Retinal pigment epithelial cell (primary cell): ENCODE measurements around the gene CUL4A.
A peak's percentile ranks its signal among the peaks of the same experiment; 100 is the strongest.

ENCODE experiments used
- DNase-seq: peaks from one replicate; pipeline ENCODE4 v3.0.0-alpha.2; 2010; ENCODE audit warnings: low read depth
- H3K4me3 ChIP-seq: 2 replicates; pipeline ENCODE4 v1.5.1; 2011; ENCODE audit warnings: mild to moderate bottlenecking, low read length, control low read depth, moderate library complexity
- CTCF ChIP-seq: conservative IDR thresholded peaks from 2 replicates; pipeline ENCODE4 v1.5.1; 2011; ENCODE audit warnings: low read depth, low read length, control low read depth, inconsistent platforms

Gene CUL4A

GRCh38 chr13:113208421-113209335, 735 bp upstream of the CUL4A start, which contains the start of gene PCID2:
Gene PCID2, minus strand, starts transcription at chr13:113208669. Its CDS starts 35 bp downstream, at chr13:113208634.
- peak; percentile 61 for DNase-seq

GRCh38 chr13:113209759-113210421, 477 bp downstream of the CUL4A start:
- peak; percentile 46 for DNase-seq
- no peak for TF ChIP-seq CTCF
- peak overlapping the region; percentile 67 for H3K4me3 ChIP-seq

More at GRCh38 chr13:113208421-113209335, 735 bp upstream of the CUL4A start, which contains the start of gene PCID2:
- no peak for TF ChIP-seq CTCF
- peak within 1 kb of the TSS; percentile 83 for H3K4me3 ChIP-seq

- DNase-seq: no peak
- TF ChIP-seq CTCF: no peak
- peak overlapping the region; percentile 67 for H3K4me3 ChIP-seq
These were observed 1.4 kb downstream of the CUL4A start for GRCh38 chr13:113210833-113211232.

- DNase-seq: no peak
- TF ChIP-seq CTCF: peak; percentile 7
- no peak overlapping the region for H3K4me3 ChIP-seq
These were observed 2.4 kb downstream of the CUL4A start for GRCh38 chr13:113211774-113212173.

GRCh38 chr13:113216254-113217048, 7.0 kb downstream of the CUL4A start:
- DNase-seq: peak; percentile 40
- H3K4me3 ChIP-seq: no peak overlapping the region

GRCh38 chr13:113218586-113218985, 9.2 kb downstream of the CUL4A start:
- TF ChIP-seq CTCF: no peak
- H3K4me3 ChIP-seq: no peak overlapping the region
- no peak for DNase-seq

More at GRCh38 chr13:113216254-113217048, 7.0 kb downstream of the CUL4A start:
- no peak for TF ChIP-seq CTCF
